A549 (cell line): ENCODE results near the gene CLCN7. TPM values are rescaled to one million over a fixed set of nuclear protein-coding genes. Genes with fewer than 3 reads are reported as not detected.

ENCODE experiments used
- ATAC-seq, 2 experiments: fragments of 200-7000 bp in 1 of 2; fragments of >200 bp in 1 of 2; cut with Nextera tagmentation in 1 of 2; cut with Tn5 transposase in 1 of 2; 3 replicates each; pipeline versions ENCODE4 v1.8.0 to v1.9.1; 2018 to 2020; ENCODE audit warnings: mild to moderate bottlenecking in 1 of 2, moderate library complexity in 1 of 2
- CTCF ChIA-PET: fragments of 300-600 bp; sonication (Branson Sonifier 250); formaldehyde crosslinking; extraction: SDS; loops from one replicate; lab custom pipeline; 2021; ENCODE audit warnings: antibody characterized with exemption, inconsistent platforms; lab: Yijun Ruan, JAX
- POLR2A ChIA-PET: fragments of 350-600 bp; formaldehyde crosslinking; extraction: SDS; loops from one replicate; lab custom pipeline; 2021; ENCODE audit warnings: antibody characterized with exemption, inconsistent platforms; lab: Yijun Ruan, JAX
- DNase-seq, 2 experiments: peaks; one replicate each; pipeline versions ENCODE4 v3.0.0 to v3.0.0-alpha.2; 2011 to 2016; ENCODE audit warnings: low read depth in 1 of 2, low spot score in 1 of 2
- FAIRE-seq: peaks from 2 replicates; lab custom pipeline; 2011; peaks lifted over from hg19 to GRCh38; lab: Jason Lieb, UNC
- H3K27ac ChIP-seq, 2 experiments: fragments of >200 bp; sonication (Bioruptor Twin); formaldehyde crosslinking; 3 replicates each; pipeline ENCODE4 v1.5.1; 2016 to 2017
- H3K4me1 ChIP-seq: fragments of >200 bp; sonication (Bioruptor Twin); formaldehyde crosslinking; 3 replicates; pipeline ENCODE4 v1.6.1; 2016
- H3K4me2 ChIP-seq: fragments of >200 bp; sonication (Bioruptor Twin); formaldehyde crosslinking; 3 replicates; pipeline ENCODE4 v1.6.1; 2016
- H3K4me3 ChIP-seq: fragments of >200 bp; sonication (Bioruptor Twin); formaldehyde crosslinking; 3 replicates; pipeline ENCODE4 v1.5.1; 2016
- H3K9me3 ChIP-seq: fragments of >200 bp; sonication (Bioruptor Twin); formaldehyde crosslinking; 3 replicates; pipeline ENCODE4 v1.6.1; 2016
- EHF ChIP-seq: fragments of 250-450 bp; sonication (Bioruptor Pico); IDR thresholded peaks from 2 replicates; pipeline ENCODE4 v1.5.0; 2020; ENCODE audit warnings: mild to moderate bottlenecking
- HDAC2 ChIP-seq: fragments of 200-600 bp; sonication (generic); IDR thresholded peaks from 2 replicates; pipeline ENCODE4 v1.6.1; 2016
- HEYL ChIP-seq: fragments of 250-450 bp; sonication (Bioruptor Pico); IDR thresholded peaks from 2 replicates; pipeline ENCODE4 v1.8.0; 2021; ENCODE audit warnings: mild to moderate bottlenecking, moderate library complexity
- KDM5A ChIP-seq: fragments of 200-600 bp; sonication (generic); IDR thresholded peaks from 2 replicates; pipeline ENCODE4 v1.6.1; 2016; ENCODE audit warnings: antibody characterized with exemption, mild to moderate bottlenecking
- MAFK ChIP-seq: fragments of 450-650 bp; IDR thresholded peaks from 2 replicates; pipeline ENCODE4 v1.6.1; 2014; ENCODE audit not compliant: partially characterized antibody
- MYC ChIP-seq: IDR thresholded peaks from 2 replicates; pipeline ENCODE4 v1.6.1; 2012; ENCODE audit warnings: mild to moderate bottlenecking, inconsistent platforms, low read length, improper control_type of control experiment, borderline replicate concordance
- NFE2L2 ChIP-seq: fragments of 150-350 bp; conservative IDR thresholded peaks from 2 replicates; pipeline ENCODE4 v1.6.1; 2014; ENCODE audit warnings: low read length
- PHF8 ChIP-seq: fragments of 200-600 bp; sonication (generic); IDR thresholded peaks from 2 replicates; pipeline ENCODE4 v1.6.1; 2016; ENCODE audit warnings: low read depth, mild to moderate bottlenecking, antibody characterized with exemption, moderate library complexity, borderline replicate concordance
- POLR2AphosphoS2 ChIP-seq: conservative IDR thresholded peaks from 2 replicates; pipeline ENCODE4 v1.6.1; 2012; ENCODE audit warnings: low read length, improper control_type of control experiment, inconsistent platforms
- ZC3H11A ChIP-seq: fragments of 450-650 bp; IDR thresholded peaks from 2 replicates; pipeline ENCODE4 v1.6.1; 2014; ENCODE audit warnings: antibody characterized with exemption, mild to moderate bottlenecking
- ZFP36 ChIP-seq: fragments of 450-650 bp; IDR thresholded peaks from 2 replicates; pipeline ENCODE4 v1.6.1; 2014; ENCODE audit warnings: borderline replicate concordance; ENCODE audit not compliant: partially characterized antibody
- ZSCAN20 ChIP-seq: fragments of 250-450 bp; sonication (Bioruptor Pico); IDR thresholded peaks from 2 replicates; pipeline ENCODE4 v1.8.0; 2022; ENCODE audit warnings: mild to moderate bottlenecking, moderate library complexity
- WGBS: methylation state at CpG from one replicate; pipeline ENCODE4 v1.1.6; 2017; ENCODE audit errors: missing lambda C conversion rate; 5-methylcytosine and 5-hydroxymethylcytosine counted together
- polyA plus RNA-seq, 4 experiments: library from polyadenylated mRNA; depleted of rRNA in 3 of 4; stranded (reverse); fragments of >200 nt; fragmentation: RNase III in 1 of 4; extraction: RNeasy Plus Mini Kit Qiagen cat#74134 plus additional on column Dnase treatment in 1 of 4; gene quantifications; 2 replicates in 3 of 4; 3 replicates in 1 of 4; pipeline ENCODE4 v1.2.3, GENCODE V29; 2011 to 2017
- TF ChIP-seq, protein P1 (sequence below): fragments of 250-450 bp; sonication (Bioruptor Pico); IDR thresholded peaks from 2 replicates; pipeline ENCODE4 v1.5.0; 2021; ENCODE audit warnings: mild to moderate bottlenecking, moderate library complexity, borderline replicate concordance
- TF ChIP-seq, protein P2 (sequence below): IDR thresholded peaks from 2 replicates; pipeline ENCODE4 v1.6.1; 2012
- TF ChIP-seq, protein P3 (sequence below): fragments of >200 bp; sonication (Bioruptor Twin); formaldehyde crosslinking; IDR thresholded peaks from 3 replicates; pipeline ENCODE4 v1.5.1; 2016

The CLCN7 gene
- polyA plus RNA-seq, 2 of the 4 experiments (the other 2 are of a cell fraction) = 17.2 to 69.7 TPM

DNA sequence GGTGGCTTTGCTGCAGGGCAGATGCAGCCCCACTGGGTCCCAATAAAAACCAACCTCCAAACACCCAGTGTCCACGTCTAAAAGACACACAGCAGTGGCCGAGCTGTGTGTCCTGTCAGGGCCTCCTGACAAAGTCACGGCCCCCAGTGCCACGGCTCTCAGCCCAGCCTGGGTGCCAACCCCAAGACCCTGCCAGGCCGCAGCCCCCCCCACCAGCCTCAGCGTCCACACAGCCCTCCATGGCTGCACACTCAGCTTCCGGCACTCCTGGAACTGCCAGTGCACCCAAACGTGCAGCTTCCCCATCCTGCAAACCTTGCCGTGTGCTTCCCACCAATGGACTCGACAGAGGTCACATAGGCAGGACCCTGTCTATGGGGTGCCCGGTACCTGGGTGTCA lies 26.9 kb downstream of the CLCN7 start (continued):
- TF ChIP-seq KDM5A = no peak
- no peak for TF ChIP-seq MAFK
- no peak for TF ChIP-seq HEYL
- TF ChIP-seq EHF (CRISPR knock-in tag) = no peak
- no peak for TF ChIP-seq MYC
- TF ChIP-seq, protein P1, sequence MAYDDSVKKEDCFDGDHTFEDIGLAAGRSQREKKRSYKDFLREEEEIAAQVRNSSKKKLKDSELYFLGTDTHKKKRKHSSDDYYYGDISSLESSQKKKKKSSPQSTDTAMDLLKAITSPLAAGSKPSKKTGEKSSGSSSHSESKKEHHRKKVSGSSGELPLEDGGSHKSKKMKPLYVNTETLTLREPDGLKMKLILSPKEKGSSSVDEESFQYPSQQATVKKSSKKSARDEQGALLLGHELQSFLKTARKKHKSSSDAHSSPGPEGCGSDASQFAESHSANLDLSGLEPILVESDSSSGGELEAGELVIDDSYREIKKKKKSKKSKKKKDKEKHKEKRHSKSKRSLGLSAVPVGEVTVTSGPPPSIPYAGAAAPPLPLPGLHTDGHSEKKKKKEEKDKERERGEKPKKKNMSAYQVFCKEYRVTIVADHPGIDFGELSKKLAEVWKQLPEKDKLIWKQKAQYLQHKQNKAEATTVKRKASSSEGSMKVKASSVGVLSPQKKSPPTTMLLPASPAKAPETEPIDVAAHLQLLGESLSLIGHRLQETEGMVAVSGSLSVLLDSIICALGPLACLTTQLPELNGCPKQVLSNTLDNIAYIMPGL (CRISPR knock-in tag) = no peak

DNA sequence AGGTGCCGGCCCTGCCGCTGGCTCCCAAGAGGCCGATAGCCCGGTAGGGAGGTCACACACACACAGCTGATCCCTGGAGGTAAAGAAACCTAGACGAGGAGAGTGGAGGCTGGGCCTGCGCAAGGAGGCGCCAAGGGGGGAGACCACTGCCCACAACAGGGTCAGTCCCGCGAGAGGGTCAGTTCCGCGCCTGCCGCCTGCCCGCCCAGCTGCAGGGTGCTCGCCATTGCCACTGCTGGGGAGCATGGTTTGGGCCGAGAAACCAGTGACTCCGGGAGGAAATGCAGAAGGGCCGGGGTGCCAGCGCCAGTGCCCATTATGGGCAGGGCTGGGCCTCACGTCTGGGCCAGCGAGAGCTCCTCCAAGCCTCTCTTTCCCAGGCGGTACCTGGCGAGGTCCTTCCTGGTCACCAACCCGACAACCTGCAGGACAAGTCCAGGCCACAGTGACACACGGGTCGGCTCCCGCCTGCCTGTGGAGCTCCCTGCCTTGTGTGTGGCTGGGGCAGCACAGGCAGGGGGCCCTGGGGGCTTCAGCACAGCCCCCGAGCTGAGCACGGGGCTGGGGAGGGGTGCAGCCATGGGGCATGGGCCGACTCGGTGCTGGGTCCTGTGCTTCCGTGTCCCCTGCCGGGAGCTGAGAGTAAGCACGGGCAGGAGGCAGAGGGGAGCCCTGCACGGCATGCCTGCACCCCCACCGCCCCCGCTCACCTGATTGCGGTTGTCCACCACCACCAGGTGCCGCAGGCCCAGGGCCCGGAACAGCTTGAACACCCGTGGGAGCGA lies 28.3 kb downstream of the CLCN7 start:
- FAIRE-seq (no peak), ATAC-seq (no peak), DNase-seq (no peak)
- no peak overlapping the region for H3K4me3 ChIP-seq
- CTCF ChIA-PET = interaction anchor here (0.8 to 1.2 kb wide), 3 partner anchors 11 to 259 kb away, joined by 3 to 4 read pairs (median 3); partner anchors contain the start of gene MAPK8IP3
- no peaks in the 10 kb centered on the region for H3K4me1 ChIP-seq
- H3K4me2 ChIP-seq = no peak overlapping the region
- WGBS = 94% methylated on average over 21 of the region's 41 CpGs
- H3K9me3 ChIP-seq = no peaks in the 10 kb centered on the region
- POLR2A ChIA-PET = no interaction called here
- TF ChIP-seq ZSCAN20 (no peak), HDAC2 (no peak), POLR2AphosphoS2 (no peak), ZFP36 (no peak), PHF8 (no peak)
- TF ChIP-seq, protein P2, sequence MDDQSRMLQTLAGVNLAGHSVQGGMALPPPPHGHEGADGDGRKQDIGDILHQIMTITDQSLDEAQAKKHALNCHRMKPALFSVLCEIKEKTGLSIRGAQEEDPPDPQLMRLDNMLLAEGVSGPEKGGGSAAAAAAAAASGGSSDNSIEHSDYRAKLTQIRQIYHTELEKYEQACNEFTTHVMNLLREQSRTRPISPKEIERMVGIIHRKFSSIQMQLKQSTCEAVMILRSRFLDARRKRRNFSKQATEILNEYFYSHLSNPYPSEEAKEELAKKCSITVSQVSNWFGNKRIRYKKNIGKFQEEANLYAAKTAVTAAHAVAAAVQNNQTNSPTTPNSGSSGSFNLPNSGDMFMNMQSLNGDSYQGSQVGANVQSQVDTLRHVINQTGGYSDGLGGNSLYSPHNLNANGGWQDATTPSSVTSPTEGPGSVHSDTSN = no peak
- TF ChIP-seq, protein P3, sequence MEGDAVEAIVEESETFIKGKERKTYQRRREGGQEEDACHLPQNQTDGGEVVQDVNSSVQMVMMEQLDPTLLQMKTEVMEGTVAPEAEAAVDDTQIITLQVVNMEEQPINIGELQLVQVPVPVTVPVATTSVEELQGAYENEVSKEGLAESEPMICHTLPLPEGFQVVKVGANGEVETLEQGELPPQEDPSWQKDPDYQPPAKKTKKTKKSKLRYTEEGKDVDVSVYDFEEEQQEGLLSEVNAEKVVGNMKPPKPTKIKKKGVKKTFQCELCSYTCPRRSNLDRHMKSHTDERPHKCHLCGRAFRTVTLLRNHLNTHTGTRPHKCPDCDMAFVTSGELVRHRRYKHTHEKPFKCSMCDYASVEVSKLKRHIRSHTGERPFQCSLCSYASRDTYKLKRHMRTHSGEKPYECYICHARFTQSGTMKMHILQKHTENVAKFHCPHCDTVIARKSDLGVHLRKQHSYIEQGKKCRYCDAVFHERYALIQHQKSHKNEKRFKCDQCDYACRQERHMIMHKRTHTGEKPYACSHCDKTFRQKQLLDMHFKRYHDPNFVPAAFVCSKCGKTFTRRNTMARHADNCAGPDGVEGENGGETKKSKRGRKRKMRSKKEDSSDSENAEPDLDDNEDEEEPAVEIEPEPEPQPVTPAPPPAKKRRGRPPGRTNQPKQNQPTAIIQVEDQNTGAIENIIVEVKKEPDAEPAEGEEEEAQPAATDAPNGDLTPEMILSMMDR = no peak
- no peak overlapping the region for H3K27ac ChIP-seq

DNA sequence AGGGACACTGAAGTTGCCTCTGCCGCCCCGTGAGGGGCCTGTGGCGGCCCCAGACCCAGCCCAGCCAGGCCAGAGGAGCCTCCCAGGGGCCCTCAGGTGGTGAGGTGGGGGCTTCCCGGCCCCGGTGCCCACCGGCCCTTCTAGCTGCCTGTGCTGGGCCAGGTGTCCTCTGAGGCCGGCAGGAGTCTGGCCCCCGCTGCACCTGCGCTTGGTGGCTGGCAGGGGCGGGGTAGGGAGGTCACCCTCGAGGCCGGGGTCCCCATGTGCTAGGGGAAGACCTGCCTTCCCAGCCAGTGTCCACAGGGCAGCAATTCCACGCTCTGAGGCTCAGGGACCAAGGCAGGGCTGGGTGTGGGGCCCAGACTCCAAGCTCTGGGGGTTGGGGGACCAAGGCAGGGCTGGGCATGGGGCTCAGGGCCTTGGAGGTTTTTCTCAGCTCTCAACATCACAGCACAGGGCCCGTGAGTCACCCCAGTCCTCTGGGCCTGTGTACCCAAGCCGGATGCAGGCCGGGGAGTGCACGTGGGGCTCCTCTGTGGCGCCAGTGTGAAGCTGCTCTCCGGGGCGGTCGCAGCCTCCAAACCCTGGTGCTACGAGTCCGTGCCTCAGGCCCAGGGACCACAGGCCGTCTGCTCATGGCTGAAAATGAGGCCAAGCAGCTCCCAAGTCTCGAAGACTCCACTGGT lies 29.2 kb downstream of the CLCN7 start:
- no peak for FAIRE-seq
- ATAC-seq = no peak
- CTCF ChIA-PET = interaction anchor here (1.1 to 1.2 kb wide), 2 partner anchors 11 to 16 kb away, joined by 3 to 4 read pairs; no protein-coding TSS in a partner anchor
- TF ChIP-seq NFE2L2 (no peak), ZC3H11A (no peak)
- POLR2A ChIA-PET = no interaction called here
- no peaks in the 10 kb centered on the region for H3K4me1 ChIP-seq
- no peak for DNase-seq
- 87% methylated on average over 13 of the region's 25 CpGs for WGBS
- no peak overlapping the region for H3K27ac ChIP-seq
- H3K9me3 ChIP-seq = no peaks in the 10 kb centered on the region
- no peak overlapping the region for H3K4me3 ChIP-seq
- no peak overlapping the region for H3K4me2 ChIP-seq
